ENCODE measurements around the gene ORM1. TPM values are rescaled to one million over a fixed set of nuclear protein-coding genes. Genes with fewer than 3 reads are reported as not detected.

Gene ORM1
- total and polyA plus RNA-seq, 8 donors: 3.0 to 87.0 (median 5.9) TPM

- intact Hi-C loops (cut with DNase I): no loop called here
- no peak for DNase-seq
- H3K9me3 ChIP-seq: no peaks in the 10 kb centered on the region
- H3K36me3 ChIP-seq: peaks cover 0 to 89% of the 10 kb centered on the region in 2 donors
- no peaks in the 10 kb centered on the region for H3K27me3 ChIP-seq
- H3K4me3 ChIP-seq: no peak overlapping the region
- ATAC-seq: no peak
- no peak overlapping the region for H3K27ac ChIP-seq
- H3K4me1 ChIP-seq: peaks cover 0 to 19% of the 10 kb centered on the region in 2 donors
- TF ChIP-seq, protein P1, sequence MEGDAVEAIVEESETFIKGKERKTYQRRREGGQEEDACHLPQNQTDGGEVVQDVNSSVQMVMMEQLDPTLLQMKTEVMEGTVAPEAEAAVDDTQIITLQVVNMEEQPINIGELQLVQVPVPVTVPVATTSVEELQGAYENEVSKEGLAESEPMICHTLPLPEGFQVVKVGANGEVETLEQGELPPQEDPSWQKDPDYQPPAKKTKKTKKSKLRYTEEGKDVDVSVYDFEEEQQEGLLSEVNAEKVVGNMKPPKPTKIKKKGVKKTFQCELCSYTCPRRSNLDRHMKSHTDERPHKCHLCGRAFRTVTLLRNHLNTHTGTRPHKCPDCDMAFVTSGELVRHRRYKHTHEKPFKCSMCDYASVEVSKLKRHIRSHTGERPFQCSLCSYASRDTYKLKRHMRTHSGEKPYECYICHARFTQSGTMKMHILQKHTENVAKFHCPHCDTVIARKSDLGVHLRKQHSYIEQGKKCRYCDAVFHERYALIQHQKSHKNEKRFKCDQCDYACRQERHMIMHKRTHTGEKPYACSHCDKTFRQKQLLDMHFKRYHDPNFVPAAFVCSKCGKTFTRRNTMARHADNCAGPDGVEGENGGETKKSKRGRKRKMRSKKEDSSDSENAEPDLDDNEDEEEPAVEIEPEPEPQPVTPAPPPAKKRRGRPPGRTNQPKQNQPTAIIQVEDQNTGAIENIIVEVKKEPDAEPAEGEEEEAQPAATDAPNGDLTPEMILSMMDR (IDR thresholded peaks at IDR 0.05): no peak
Observed at GRCh38 chr9:114338187-114338586, 15.3 kb downstream of the ORM1 start.

GRCh38 chr9:114339130-114339908, 16.4 kb downstream of the ORM1 start:
- no peaks in the 10 kb centered on the region for H3K9me3 ChIP-seq
- ATAC-seq: peak; percentile 80
- TF ChIP-seq, protein P1 (IDR thresholded peaks at IDR 0.05): peak; percentile 72 to 88
- H3K27me3 ChIP-seq: no peaks in the 10 kb centered on the region
- peak in 2 of 4 donors; percentile 37 to 87 for DNase-seq
- H3K4me1 ChIP-seq: peaks cover 0 to 19% of the 10 kb centered on the region in 2 donors
- no peak overlapping the region for H3K27ac ChIP-seq
- peaks cover 0 to 100% of the 10 kb centered on the region in 2 donors for H3K36me3 ChIP-seq
- no peak overlapping the region for H3K4me3 ChIP-seq
- intact Hi-C loops (cut with DNase I): no loop called here

DNA sequence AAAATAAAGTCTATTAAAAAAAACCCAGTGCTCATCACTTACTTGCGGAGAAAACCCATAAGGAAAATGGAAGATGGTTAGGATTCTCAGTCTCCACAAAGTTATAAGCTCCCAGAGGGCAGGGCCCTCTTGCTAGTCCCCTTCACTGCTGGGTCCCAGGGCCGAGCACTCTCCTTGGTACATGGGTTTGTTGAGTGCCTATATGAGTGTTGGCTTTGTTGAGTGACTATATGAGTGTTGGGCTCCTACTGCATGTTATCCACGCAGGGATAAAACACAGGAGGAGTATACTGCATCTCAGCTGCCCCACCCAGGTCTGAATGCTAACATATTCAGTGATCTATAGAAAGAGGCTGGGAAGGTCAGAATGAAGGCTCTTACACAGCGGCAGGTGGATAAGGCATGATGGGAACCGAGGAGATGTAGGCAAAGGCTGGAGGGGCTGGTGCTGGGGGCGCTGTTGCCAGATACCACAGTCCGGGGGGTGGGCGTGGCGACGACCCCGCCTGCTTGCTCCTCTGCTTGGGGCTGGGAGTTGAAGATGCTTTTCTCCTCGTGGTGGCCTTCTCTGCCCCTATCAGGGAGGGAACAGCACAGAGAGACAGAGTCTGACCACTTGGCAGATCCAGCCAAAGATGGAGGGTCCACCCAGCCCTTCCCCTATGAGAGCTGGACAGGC, 18.4 kb downstream of the ORM1 start:
- intact Hi-C loops (cut with DNase I): no loop called here
- no peak overlapping the region for H3K4me3 ChIP-seq
- no peaks in the 10 kb centered on the region for H3K27me3 ChIP-seq

DNA sequence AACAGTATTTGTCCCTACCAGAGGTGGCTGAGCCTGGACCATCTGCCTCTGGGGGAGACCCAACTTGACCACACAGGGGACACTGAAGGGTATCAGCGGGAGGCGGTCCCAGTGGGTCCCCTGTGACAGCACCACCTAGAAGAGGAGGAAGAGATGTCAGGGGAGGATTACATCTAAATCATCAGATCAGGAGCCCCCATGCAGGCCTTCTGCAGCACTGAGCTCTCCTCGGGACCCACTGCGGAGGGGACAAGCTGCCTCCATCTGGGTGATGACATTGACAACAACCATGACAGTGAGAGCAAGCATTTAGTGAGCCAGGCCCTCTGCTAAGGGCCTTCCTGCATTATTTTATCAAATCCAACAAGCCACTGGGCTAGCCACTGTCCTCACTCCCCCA, 19.1 kb downstream of the ORM1 start:
- ATAC-seq (no peak), DNase-seq (no peak)
- Histone ChIP-seq H3K27me3 (no peaks in the 10 kb centered on the region), H3K4me3 (no peak overlapping the region), H3K27ac (peak overlapping the region in 1 of 2 donors; percentile 18), H3K9me3 (no peaks in the 10 kb centered on the region), H3K4me1 (peaks cover 0 to 19% of the 10 kb centered on the region in 2 donors), H3K36me3 (peaks cover 0 to 100% of the 10 kb centered on the region in 2 donors)
- intact Hi-C loops (cut with DNase I): no loop called here
- TF ChIP-seq, protein P1 (IDR thresholded peaks at IDR 0.05): no peak

More for the DNA sequence above, 18.4 kb downstream of the ORM1 start:
- Histone ChIP-seq H3K36me3 (peaks cover 0 to 100% of the 10 kb centered on the region in 2 donors), H3K4me1 (peaks cover 0 to 19% of the 10 kb centered on the region in 2 donors), H3K9me3 (no peaks in the 10 kb centered on the region), H3K27ac (peak overlapping the region in 1 of 2 donors; percentile 61)
- ATAC-seq: no peak
- TF ChIP-seq, protein P1 (IDR thresholded peaks at IDR 0.05): no peak
- no peak for DNase-seq

Data from left lung (tissue), 10 donors.